ENCODE data around the gene TUT1. TPM values are rescaled to one million over a fixed set of nuclear protein-coding genes. Genes with fewer than 3 reads are reported as not detected.

The TUT1 gene
- total RNA-seq, 1 donor from 2014 or later = 14.7 TPM

DNA sequence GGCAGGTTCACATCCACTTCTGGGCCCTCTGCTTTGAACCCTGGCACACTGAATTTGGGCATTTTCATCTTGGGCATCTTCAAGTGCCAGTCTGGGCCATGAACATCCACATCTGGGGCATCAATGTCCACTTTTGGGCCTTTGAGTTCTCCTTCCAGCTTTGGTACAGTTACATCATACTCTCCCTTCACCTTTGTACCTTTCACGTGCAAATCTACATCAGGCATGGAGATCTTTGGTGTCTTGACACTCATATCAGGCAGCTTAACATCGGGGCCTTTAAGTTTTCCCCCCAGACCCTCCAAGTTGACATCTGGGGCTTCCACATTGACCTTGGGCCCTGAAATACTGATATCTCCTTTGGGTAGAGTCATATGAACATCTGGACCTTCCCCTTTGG lies 59.2 kb downstream of the TUT1 start:
- ATAC-seq (ENCODE audit: poor library complexity) = no peak
- DNase-seq = peak; percentile 6
- intact Hi-C loops (cut with DNase I) = no loop called here

Small RNA genes within 50 kb of the gene (microRNA-seq; reads per million reads assigned to microRNA genes)
- gene MIR6747 = not detected

Other genes with a start within 250 kb of the TUT1 start
- gene SCGB1A1, start 172.5 kb downstream of the TUT1 start, total RNA-seq = not detected
- gene AHNAK, start 44.7 kb downstream of the TUT1 start, total RNA-seq = 318 TPM
- 794 TPM for gene EEF1G, start 17.6 kb downstream of the TUT1 start, total RNA-seq
- gene MTA2, start 10.3 kb upstream of the TUT1 start, total RNA-seq = 28.2 TPM
- gene EML3, start 21.3 kb upstream of the TUT1 start, total RNA-seq = 13.1 TPM
- gene ROM1, start 21.7 kb upstream of the TUT1 start, total RNA-seq = 1.5 TPM
- 11.6 TPM for gene B3GAT3, start 30.5 kb upstream of the TUT1 start, total RNA-seq
- gene GANAB, start 55.1 kb upstream of the TUT1 start, total RNA-seq = 91.4 TPM
- gene INTS5, start 61.8 kb upstream of the TUT1 start, total RNA-seq = 9.6 TPM
- gene C11orf98, start 73.7 kb upstream of the TUT1 start, total RNA-seq = 30.4 TPM
- gene CSKMT, start 73.8 kb upstream of the TUT1 start, total RNA-seq = 3.7 TPM
- gene UQCC3, start 80.2 kb upstream of the TUT1 start, total RNA-seq = 7.8 TPM
- 3.2 TPM for gene LBHD1, start 80.7 kb upstream of the TUT1 start, total RNA-seq
- 82.2 TPM for gene UBXN1, start 87.5 kb upstream of the TUT1 start, total RNA-seq
- gene LRRN4CL, start 98.0 kb upstream of the TUT1 start, total RNA-seq = 3.8 TPM
- gene BSCL2, start 115.9 kb upstream of the TUT1 start, total RNA-seq = 21.7 TPM
- gene GNG3, start 116.2 kb upstream of the TUT1 start, total RNA-seq = not detected
- gene HNRNPUL2, start 135.9 kb upstream of the TUT1 start, total RNA-seq = 30.4 TPM
- 14.0 TPM for gene TTC9C, start 137.0 kb upstream of the TUT1 start, total RNA-seq
- gene ZBTB3, start 162.6 kb upstream of the TUT1 start, total RNA-seq = 9.7 TPM
- gene POLR2G, start 170.1 kb upstream of the TUT1 start, total RNA-seq = 36.8 TPM
- 9.2 TPM for gene TAF6L, start 179.9 kb upstream of the TUT1 start, total RNA-seq
- gene TMEM179B, start 195.9 kb upstream of the TUT1 start, total RNA-seq = 17.1 TPM
- 17.4 TPM for gene TMEM223, start 200.5 kb upstream of the TUT1 start, total RNA-seq
- 40.1 TPM for gene NXF1, start 213.9 kb upstream of the TUT1 start, total RNA-seq
- gene STX5, start 240.5 kb upstream of the TUT1 start, total RNA-seq = 15.7 TPM
- gene TEX54, start 241.3 kb upstream of the TUT1 start, total RNA-seq = not detected
- 27.0 TPM for gene WDR74, start 248.1 kb upstream of the TUT1 start, total RNA-seq

Measured in Right ventricle myocardium superior (tissue), 1 donor.